ENCODE data around the gene RIPK4. TPM values are rescaled to one million over a fixed set of nuclear protein-coding genes. Genes with fewer than 3 reads are reported as not detected.

Gene RIPK4
- total RNA-seq, 1 donor from 2014 or later, result 34.3 TPM

DNA sequence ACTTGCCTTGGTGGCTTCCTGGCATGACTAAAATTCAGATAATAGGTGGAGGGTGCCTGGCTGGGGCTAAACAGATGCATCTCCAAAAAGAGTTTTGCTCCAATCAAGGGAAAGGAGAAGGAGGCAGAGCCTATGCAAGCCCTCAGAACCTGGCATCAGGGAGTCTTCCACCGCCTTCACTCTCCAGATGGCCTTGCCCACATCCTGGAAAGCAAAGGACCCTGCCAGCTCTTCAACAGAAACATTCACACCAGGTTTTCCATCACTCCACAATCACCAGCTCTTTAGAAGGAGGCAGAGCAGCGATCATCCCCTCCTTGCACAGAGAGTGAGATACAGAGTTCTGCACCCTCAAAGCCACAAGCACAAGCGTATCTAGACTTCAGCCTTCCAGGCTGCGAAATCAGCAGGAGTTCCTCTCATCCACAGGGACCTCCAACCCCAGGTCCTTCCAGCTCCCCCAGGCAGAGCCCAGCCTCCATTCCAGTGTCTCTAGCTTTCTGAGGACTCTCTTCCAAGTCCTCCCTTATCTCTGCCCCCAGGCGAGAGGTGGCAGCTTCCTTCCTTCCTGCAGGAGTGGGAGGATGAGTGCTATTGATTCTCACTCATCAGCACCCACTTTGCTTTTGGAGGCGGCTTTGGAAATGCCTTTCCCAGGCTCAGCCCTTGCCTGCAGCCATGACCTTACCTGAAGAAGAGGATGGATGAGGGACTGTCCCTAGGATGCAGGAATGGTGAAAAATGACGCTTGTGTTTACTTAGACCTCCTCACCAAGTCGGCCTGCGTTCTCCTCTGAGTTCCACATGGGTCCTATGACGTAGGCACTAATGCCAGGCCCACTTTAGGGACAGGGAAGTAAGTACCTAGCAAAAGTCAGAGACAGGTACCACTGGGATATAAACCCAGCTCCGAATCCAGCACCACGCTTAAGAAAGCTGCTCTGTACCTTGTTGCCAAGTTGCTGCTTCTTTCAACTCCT lies 75.4 kb downstream of the RIPK4 start:
- no peak for DNase-seq (ENCODE audit: low spot score)

Other genes with a start within 250 kb of the RIPK4 start
- 14.1 TPM for gene PRDM15, start 112.3 kb upstream of the RIPK4 start, total RNA-seq
- gene C2CD2, start 187.0 kb upstream of the RIPK4 start, total RNA-seq, result 66.4 TPM
- 24.5 TPM for gene ZBTB21, start 243.3 kb upstream of the RIPK4 start, total RNA-seq